ENCODE measurements around the gene DMXL2.
"Not testable (repeated sequence)": the region's sequence is repeated elsewhere in the genome, so short reads cannot be mapped to it uniquely, and the experiment has no call there.

Gene DMXL2

DNA sequence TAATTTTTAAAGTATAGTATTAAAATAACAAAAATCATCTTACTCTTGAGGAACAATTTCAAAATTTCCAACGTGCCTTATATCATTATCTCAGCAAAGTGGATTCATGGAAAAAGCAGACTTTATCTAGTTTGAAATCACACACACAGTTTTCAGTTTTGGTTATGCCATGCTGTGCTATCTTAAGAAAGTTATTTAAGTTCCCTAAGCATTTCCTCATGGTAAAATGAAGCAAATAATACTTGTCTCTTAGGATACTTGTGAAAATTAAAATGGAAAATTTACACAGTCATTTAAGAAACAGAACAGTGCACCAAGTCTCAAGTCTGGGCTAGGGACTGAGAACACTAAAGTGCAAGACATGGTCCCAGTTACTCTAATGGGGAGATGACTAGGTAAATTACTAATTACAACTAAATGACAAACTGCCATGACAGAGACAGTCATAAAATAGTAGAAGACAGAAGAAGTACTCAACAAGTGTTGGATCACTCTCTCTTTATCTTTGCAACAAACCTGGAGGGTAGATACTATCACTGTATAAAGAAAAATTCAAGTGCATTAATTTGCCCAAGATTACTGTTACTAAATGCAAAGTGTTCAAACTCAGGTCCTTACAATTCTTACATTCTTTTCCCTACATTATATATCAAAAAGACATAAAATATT lies 44.8 kb downstream of the DMXL2 start:
- TF ChIP-seq, protein P1, sequence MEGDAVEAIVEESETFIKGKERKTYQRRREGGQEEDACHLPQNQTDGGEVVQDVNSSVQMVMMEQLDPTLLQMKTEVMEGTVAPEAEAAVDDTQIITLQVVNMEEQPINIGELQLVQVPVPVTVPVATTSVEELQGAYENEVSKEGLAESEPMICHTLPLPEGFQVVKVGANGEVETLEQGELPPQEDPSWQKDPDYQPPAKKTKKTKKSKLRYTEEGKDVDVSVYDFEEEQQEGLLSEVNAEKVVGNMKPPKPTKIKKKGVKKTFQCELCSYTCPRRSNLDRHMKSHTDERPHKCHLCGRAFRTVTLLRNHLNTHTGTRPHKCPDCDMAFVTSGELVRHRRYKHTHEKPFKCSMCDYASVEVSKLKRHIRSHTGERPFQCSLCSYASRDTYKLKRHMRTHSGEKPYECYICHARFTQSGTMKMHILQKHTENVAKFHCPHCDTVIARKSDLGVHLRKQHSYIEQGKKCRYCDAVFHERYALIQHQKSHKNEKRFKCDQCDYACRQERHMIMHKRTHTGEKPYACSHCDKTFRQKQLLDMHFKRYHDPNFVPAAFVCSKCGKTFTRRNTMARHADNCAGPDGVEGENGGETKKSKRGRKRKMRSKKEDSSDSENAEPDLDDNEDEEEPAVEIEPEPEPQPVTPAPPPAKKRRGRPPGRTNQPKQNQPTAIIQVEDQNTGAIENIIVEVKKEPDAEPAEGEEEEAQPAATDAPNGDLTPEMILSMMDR (IDR thresholded peaks at IDR 0.05): no peak
- H3K4me1 ChIP-seq: peaks cover 0 to 22% (median 12%) of the 10 kb centered on the region in 4 donors
- peaks cover 0 to 7% (median 0%) of the 10 kb centered on the region in 3 donors for H3K9me3 ChIP-seq
- intact Hi-C loops (cut with DNase I; ENCODE audit: low total_unique reads): no loop called here
- H3K27me3 ChIP-seq: no peaks in the 10 kb centered on the region
- H3K27ac ChIP-seq: peak overlapping the region in 1 of 2 donors; percentile 13
- H3K36me3 ChIP-seq: no peaks in the 10 kb centered on the region
- DNase-seq: no peak
- no peak overlapping the region for H3K4me3 ChIP-seq

DNA sequence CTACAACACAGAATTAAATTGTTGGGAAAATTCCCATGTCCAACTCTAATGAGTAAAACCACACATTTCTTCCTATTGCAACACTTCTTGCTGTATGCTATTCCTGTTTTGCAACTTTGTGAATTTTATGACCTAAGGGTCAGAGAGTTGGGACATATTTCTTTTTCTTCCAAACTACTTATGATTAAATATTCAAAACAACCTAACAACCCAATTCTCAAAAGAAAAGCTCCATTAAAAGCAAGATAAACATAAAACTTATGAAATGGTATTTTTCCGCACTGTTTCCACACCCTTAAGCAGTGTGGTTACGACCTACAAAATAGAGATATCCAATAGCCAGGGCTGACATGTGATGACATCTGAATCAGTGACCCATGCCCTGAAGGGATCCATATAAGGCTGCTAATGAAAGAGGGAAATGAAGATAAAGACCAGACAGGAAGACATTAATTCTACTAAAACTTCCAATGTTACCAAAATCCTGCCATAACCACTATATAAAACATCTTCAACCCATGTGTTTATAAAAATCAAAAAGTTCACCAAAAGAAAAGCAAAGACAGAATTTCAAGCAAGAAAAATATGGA lies 45.6 kb downstream of the DMXL2 start:
- Histone ChIP-seq H3K27ac (peak overlapping the region; percentile 13 to 33), H3K4me1 (peaks cover 0 to 22% (median 12%) of the 10 kb centered on the region in 4 donors), H3K4me3 (no peak overlapping the region), H3K36me3 (no peaks in the 10 kb centered on the region), H3K27me3 (no peaks in the 10 kb centered on the region), H3K9me3 (peaks cover 0 to 3% (median 0%) of the 10 kb centered on the region in 3 donors)
- peak in 1 of 2 donors; percentile 30 for DNase-seq
- TF ChIP-seq, protein P1 (IDR thresholded peaks at IDR 0.05): no peak
- intact Hi-C loops (cut with DNase I; ENCODE audit: low total_unique reads): no loop called here

DNA sequence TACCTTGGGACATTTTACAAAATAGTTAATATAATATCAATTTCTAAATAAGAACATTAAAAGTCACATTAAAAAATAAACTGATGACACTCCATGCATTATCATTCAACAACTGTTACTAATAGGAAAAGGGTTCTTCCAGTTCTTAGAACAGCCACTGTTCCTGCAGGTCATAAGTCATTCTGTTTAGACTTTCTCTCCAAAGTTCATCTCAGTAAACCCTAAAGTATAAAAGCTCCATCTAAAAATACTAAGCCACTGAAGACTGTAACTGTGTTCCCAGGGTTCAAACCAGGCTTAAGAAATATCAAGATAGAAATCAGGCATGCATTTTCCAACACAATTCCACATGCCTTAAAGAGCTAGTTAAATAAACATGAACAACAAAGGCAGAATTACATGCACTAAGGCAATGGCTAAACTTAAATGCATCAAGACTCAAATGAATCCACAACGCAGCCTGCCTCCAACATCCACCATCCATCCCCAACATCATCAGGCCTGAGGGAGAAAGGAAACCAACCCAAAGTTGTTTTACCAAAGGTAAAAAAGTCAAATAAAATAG lies 46.2 kb downstream of the DMXL2 start:
- DNase-seq: no peak
- H3K27ac ChIP-seq: peak overlapping the region in 1 of 2 donors; percentile 13
- no peaks in the 10 kb centered on the region for H3K27me3 ChIP-seq
- TF ChIP-seq, protein P1 (IDR thresholded peaks at IDR 0.05): no peak
- intact Hi-C loops (cut with DNase I; ENCODE audit: low total_unique reads): no loop called here
- no peak overlapping the region for H3K4me3 ChIP-seq
- H3K4me1 ChIP-seq: peaks cover 0 to 22% (median 12%) of the 10 kb centered on the region in 4 donors
- no peaks in the 10 kb centered on the region for H3K9me3 ChIP-seq
- H3K36me3 ChIP-seq: no peaks in the 10 kb centered on the region

DNA sequence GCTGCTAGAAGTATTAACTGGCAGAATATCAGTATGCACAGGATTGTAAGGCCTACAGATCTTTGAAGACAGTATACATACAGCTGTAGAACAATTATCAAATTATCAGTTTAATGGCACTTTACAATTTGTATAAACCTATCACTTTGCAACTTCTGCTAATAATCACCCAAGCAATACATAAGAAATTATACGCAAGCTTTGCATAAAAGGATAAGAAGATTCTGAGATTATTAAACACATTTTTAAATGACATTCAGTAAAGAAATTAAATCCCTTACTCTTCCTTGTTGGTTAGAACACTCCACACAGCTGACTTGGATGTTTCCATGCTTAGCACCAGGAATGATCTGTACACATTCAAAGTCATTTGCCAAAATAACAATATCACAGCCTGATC lies 46.8 kb downstream of the DMXL2 start:
- no peaks in the 10 kb centered on the region for H3K36me3 ChIP-seq
- no peak for DNase-seq
- no peaks in the 10 kb centered on the region for H3K9me3 ChIP-seq
- TF ChIP-seq, protein P1 (IDR thresholded peaks at IDR 0.05): no peak
- H3K4me1 ChIP-seq: peaks cover 0 to 22% (median 12%) of the 10 kb centered on the region in 4 donors
- no peak overlapping the region for H3K27ac ChIP-seq
- H3K27me3 ChIP-seq: no peaks in the 10 kb centered on the region
- no peak overlapping the region for H3K4me3 ChIP-seq
- intact Hi-C loops (cut with DNase I; ENCODE audit: low total_unique reads): no loop called here

DNA sequence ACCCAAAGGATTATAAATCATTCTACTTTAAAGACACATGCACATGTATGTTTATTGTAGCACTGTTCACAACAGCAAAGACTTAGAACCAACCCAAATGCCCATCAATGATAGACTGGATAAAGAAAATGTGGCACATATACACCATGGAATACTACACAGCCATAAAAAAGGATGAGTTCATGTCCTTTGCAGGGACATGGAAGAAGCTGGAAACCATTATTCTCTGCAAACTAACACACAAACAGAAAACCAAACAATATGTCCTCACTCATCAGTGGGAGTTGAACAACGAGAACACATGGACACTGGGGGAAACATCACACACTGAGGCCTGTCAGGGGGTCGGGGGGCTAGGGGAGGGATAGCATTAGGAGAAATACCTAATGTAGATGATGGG lies 49.2 kb downstream of the DMXL2 start:
- H3K27ac ChIP-seq; H3K36me3 ChIP-seq; H3K27me3 ChIP-seq; intact Hi-C loops (cut with DNase I; ENCODE audit: low total_unique reads); H3K4me3 ChIP-seq; H3K9me3 ChIP-seq; DNase-seq: not testable (repeated sequence)
- peaks cover 0 to 22% (median 12%) of the 10 kb centered on the region in 4 donors for H3K4me1 ChIP-seq

DNA sequence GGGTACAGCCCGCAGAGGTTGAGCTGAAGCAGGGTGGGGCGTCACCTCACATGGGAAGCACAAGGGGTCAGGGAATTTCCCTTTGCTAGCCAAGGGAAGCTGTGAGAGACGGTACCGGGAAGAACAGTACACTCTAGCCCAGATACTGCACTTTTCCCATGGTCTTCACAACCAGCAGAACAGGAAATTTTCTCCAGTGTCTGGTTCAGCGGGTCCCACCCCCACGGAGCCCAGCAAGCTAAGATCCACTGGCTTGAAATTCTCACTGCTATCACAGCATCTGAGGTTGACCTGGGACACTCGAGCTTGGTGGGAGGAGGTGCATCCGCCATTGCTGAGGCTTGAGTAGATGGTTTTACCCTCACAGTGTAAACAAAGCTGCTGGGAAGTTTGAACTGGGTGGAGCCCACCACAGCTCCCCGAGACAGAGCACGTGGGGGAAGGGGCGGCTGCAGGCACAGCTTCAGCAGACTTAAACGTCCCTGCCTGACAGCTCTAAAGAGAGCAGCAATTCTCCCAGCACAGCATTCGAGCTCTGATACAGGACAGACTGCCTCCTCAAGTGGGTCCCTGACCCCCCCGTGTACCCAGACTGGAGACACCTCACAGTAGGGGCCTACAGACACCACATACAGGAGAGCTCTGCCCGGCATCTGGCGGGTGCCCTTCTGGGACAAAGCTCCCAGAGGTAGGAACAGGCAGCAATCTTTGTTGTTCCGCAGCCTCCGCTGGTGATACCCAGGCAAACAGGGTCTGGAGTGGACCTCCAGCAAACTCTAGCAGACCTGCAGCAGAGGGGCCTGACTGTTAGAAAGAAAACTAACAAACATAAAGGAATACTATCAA lies 53.4 kb downstream of the DMXL2 start:
- H3K36me3 ChIP-seq; H3K4me3 ChIP-seq; intact Hi-C loops (cut with DNase I; ENCODE audit: low total_unique reads); DNase-seq; H3K9me3 ChIP-seq; H3K27me3 ChIP-seq; H3K27ac ChIP-seq; H3K4me1 ChIP-seq: not testable (repeated sequence)
